ENCODE measurements around the gene RGS10.

RGS10 gene

GRCh38 chr10:119495545-119495944 lies 47.0 kb downstream of the RGS10 start:
- POLR2A ChIA-PET, result no interaction called here
- H3K9me3 ChIP-seq (ENCODE audit: control insufficient read depth, insufficient read depth, low read depth, low read length), result no peaks in the 10 kb centered on the region
- CTCF ChIA-PET, result interaction anchor here (0.5 to 1.6 kb wide), 4 partner anchors 26 to 132 kb away, joined by 3 to 5 read pairs (median 4); no protein-coding TSS in a partner anchor
- H3K4me3 ChIP-seq (ENCODE audit: low read depth, low read length), result no peak overlapping the region
- H3K36me3 ChIP-seq (ENCODE audit: control insufficient read depth in 2 of 2, insufficient read depth in 1 of 2, low read length in 2 of 2), result peaks cover 0 to 12% of the 10 kb centered on the region in 2 experiments; a peak in 1 of 3 replicates
- no peak overlapping the region for H3K27ac ChIP-seq (ENCODE audit: extremely low read depth, low read depth, low read length)
- H3K4me1 ChIP-seq (ENCODE audit: control insufficient read depth, insufficient read depth, low read length), result peaks cover 5% of the 10 kb centered on the region
- TF ChIP-seq EGR2 (tag by site-specific recombination; IDR thresholded peaks at IDR 0.05; ENCODE audit: low read depth) (no peak), KLF16 (tag by site-specific recombination; IDR thresholded peaks at IDR 0.05) (no peak), ZNF621 (tag by site-specific recombination; IDR thresholded peaks at IDR 0.05) (no peak), ZNF701 (tag by site-specific recombination; IDR thresholded peaks at IDR 0.05) (no peak)

- no peaks in the 10 kb centered on the region for H3K9me3 ChIP-seq (ENCODE audit: control insufficient read depth, insufficient read depth, low read depth, low read length)
- POLR2A ChIA-PET, result no interaction called here
Measured at GRCh38 chr10:119495021-119495505, 47.5 kb downstream of the RGS10 start.

GRCh38 chr10:119494236-119495020 lies 48.1 kb downstream of the RGS10 start:
- Histone ChIP-seq H3K36me3 (ENCODE audit: control insufficient read depth in 2 of 2, insufficient read depth in 1 of 2, low read length in 2 of 2) (peaks cover 0 to 5% of the 10 kb centered on the region in 2 experiments; a peak in 1 of 3 replicates), H3K4me3 (ENCODE audit: low read depth, low read length) (no peak overlapping the region), H3K9me3 (ENCODE audit: control insufficient read depth, insufficient read depth, low read depth, low read length) (no peaks in the 10 kb centered on the region), H3K27ac (ENCODE audit: extremely low read depth, low read depth, low read length) (no peak overlapping the region), H3K4me1 (ENCODE audit: control insufficient read depth, insufficient read depth, low read length) (peaks cover 5% of the 10 kb centered on the region)
- POLR2A ChIA-PET, result no interaction called here
- CTCF ChIA-PET, result interaction anchor here (0.6 to 1.6 kb wide), 5 partner anchors 25 to 296 kb away, joined by 3 to 5 read pairs (median 3); no protein-coding TSS in a partner anchor
- TF ChIP-seq OSR2 (tag by site-specific recombination; IDR thresholded peaks at IDR 0.05) (peak; percentile 33; the same call in 1 of the 2 replicates), ZNF26 (tag by site-specific recombination; IDR thresholded peaks at IDR 0.05) (no peak), PRDM6 (tag by site-specific recombination; IDR thresholded peaks at IDR 0.05) (0 out of 2 replicates have a peak, but pooled peaks have one; percentile 26), WT1 (tag by site-specific recombination; IDR thresholded peaks at IDR 0.05) (peak; percentile 74), ZBTB48 (tag by site-specific recombination; IDR thresholded peaks at IDR 0.05) (peak; percentile 56; the same call in 1 of the 2 replicates), ZNF2 (tag by site-specific recombination; IDR thresholded peaks at IDR 0.05) (no peak)

More at GRCh38 chr10:119495021-119495505, 47.5 kb downstream of the RGS10 start:
- peaks cover 0 to 11% of the 10 kb centered on the region in 2 experiments; a peak in 1 of 3 replicates for H3K36me3 ChIP-seq (ENCODE audit: control insufficient read depth in 2 of 2, insufficient read depth in 1 of 2, low read length in 2 of 2)
- TF ChIP-seq ZNF354C (tag by site-specific recombination; IDR thresholded peaks at IDR 0.05; ENCODE audit: borderline replicate concordance, low read depth), result no peak
- no peak for TF ChIP-seq SP7 (tag by site-specific recombination; IDR thresholded peaks at IDR 0.05)
- TF ChIP-seq ZNF664 (tag by site-specific recombination; IDR thresholded peaks at IDR 0.05), result peak; percentile 94
- no peak for TF ChIP-seq HOXD13 (CRISPR knock-in tag; IDR thresholded peaks at IDR 0.05; ENCODE audit: borderline replicate concordance)
- no peak for TF ChIP-seq ZFP3 (tag by site-specific recombination; IDR thresholded peaks at IDR 0.05; ENCODE audit: low read depth)
- no peak for TF ChIP-seq ZNF518A (tag by site-specific recombination; conservative IDR thresholded peaks at IDR 0.05; ENCODE audit: low read depth)
- TF ChIP-seq TCF7L2 (IDR thresholded peaks at IDR 0.05; ENCODE audit: borderline replicate concordance, low read depth, low read length), result no peak
- CTCF ChIA-PET, result interaction anchor here (0.5 to 1.6 kb wide), 6 partner anchors 25 to 297 kb away, joined by 3 to 5 read pairs (median 3); no protein-coding TSS in a partner anchor
- no peak overlapping the region for H3K4me3 ChIP-seq (ENCODE audit: low read depth, low read length)
- peaks cover 5% of the 10 kb centered on the region for H3K4me1 ChIP-seq (ENCODE audit: control insufficient read depth, insufficient read depth, low read length)
- no peak overlapping the region for H3K27ac ChIP-seq (ENCODE audit: extremely low read depth, low read depth, low read length)

Measured in HEK293 (cell line).